Liver (tissue), 9 donors: ENCODE results near the gene KCNN3. TPM values are rescaled to one million over a fixed set of nuclear protein-coding genes. Genes with fewer than 3 reads are reported as not detected.

Experiments
- DNase-seq: peaks from one replicate; pipeline ENCODE4 v3.0.0-alpha.2; 2017; ENCODE audit warnings: low spot score
- H3K27ac ChIP-seq, 2 donors: one replicate each; pipeline ENCODE4 v1.7.0; 2013; ENCODE audit warnings: inconsistent platforms in 2 of 2, low read length in 2 of 2, control low read depth in 1 of 2, low read depth in 1 of 2, mild to moderate bottlenecking in 1 of 2
- H3K27me3 ChIP-seq, 4 donors: one replicate each; pipeline versions ENCODE4 v1.6.1 to v1.7.0; 2013; ENCODE audit warnings: low read length in 3 of 4, inconsistent platforms in 1 of 4, mild to moderate bottlenecking in 1 of 4, moderate library complexity in 1 of 4; ENCODE audit not compliant: control insufficient read depth in 4 of 4, insufficient read depth in 4 of 4
- H3K36me3 ChIP-seq, 4 donors: one replicate each; pipeline versions ENCODE4 v1.6.1 to v1.7.0; 2013; ENCODE audit warnings: low read length in 3 of 4, mild to moderate bottlenecking in 3 of 4, low read depth in 1 of 4, moderate library complexity in 1 of 4; ENCODE audit not compliant: control insufficient read depth in 4 of 4, insufficient read depth in 3 of 4
- H3K4me1 ChIP-seq, 4 donors: one replicate each; pipeline versions ENCODE4 v1.6.1 to v1.7.0; 2013; ENCODE audit warnings: low read length in 3 of 4, mild to moderate bottlenecking in 3 of 4, moderate library complexity in 1 of 4; ENCODE audit not compliant: control insufficient read depth in 4 of 4, insufficient read depth in 4 of 4
- H3K4me3 ChIP-seq, 3 donors: one replicate each; pipeline versions ENCODE4 v1.6.1 to v1.7.0; 2013; ENCODE audit warnings: low read length in 3 of 3, control low read depth in 1 of 3, low read depth in 1 of 3, mild to moderate bottlenecking in 1 of 3
- H3K9ac ChIP-seq, 2 donors: one replicate each; pipeline ENCODE4 v1.7.0; 2013; ENCODE audit warnings: low read length in 2 of 2, mild to moderate bottlenecking in 2 of 2, moderate library complexity in 2 of 2, control low read depth in 1 of 2, low read depth in 1 of 2
- H3K9me3 ChIP-seq, 4 donors: one replicate each; pipeline versions ENCODE4 v1.6.1 to v1.7.0; 2013; ENCODE audit warnings: low read length in 3 of 4; ENCODE audit not compliant: control insufficient read depth in 4 of 4
- EGR1 ChIP-seq, 2 donors: IDR thresholded peaks; 2 replicates each; pipeline ENCODE4 v1.6.1; 2016 to 2018; ENCODE audit warnings: antibody characterized with exemption in 2 of 2, low read depth in 2 of 2
- FOXA1 ChIP-seq: IDR thresholded peaks from 2 replicates; pipeline ENCODE4 v1.6.1; 2016; ENCODE audit warnings: antibody characterized with exemption
- FOXA2 ChIP-seq: IDR thresholded peaks from 2 replicates; pipeline ENCODE4 v1.6.1; 2016; ENCODE audit warnings: antibody characterized with exemption
- GABPA ChIP-seq, 2 donors: IDR thresholded peaks in 1 of 2; conservative IDR thresholded peaks in 1 of 2; 2 replicates each; pipeline ENCODE4 v1.6.1; 2016; ENCODE audit warnings: antibody characterized with exemption in 2 of 2, mild to moderate bottlenecking in 1 of 2, moderate library complexity in 1 of 2
- HNF4A ChIP-seq, 2 donors: conservative IDR thresholded peaks; 2 replicates each; pipeline ENCODE4 v1.6.1; 2016; ENCODE audit warnings: antibody characterized with exemption in 2 of 2, mild to moderate bottlenecking in 2 of 2
- HNF4G ChIP-seq: IDR thresholded peaks from 2 replicates; pipeline ENCODE4 v1.6.1; 2016; ENCODE audit warnings: antibody characterized with exemption
- JUND ChIP-seq, 2 donors: IDR thresholded peaks; 2 replicates each; pipeline ENCODE4 v1.6.1; 2016; ENCODE audit warnings: antibody characterized with exemption in 2 of 2
- NR2F2 ChIP-seq: IDR thresholded peaks from 2 replicates; pipeline ENCODE4 v1.6.1; 2016; ENCODE audit warnings: antibody characterized with exemption
- RAD21 ChIP-seq, 2 donors: IDR thresholded peaks; 2 replicates each; pipeline ENCODE4 v1.6.1; 2016; ENCODE audit warnings: antibody characterized with exemption in 2 of 2, mild to moderate bottlenecking in 2 of 2
- RXRA ChIP-seq, 2 donors: IDR thresholded peaks; 2 replicates each; pipeline ENCODE4 v1.6.1; 2017 to 2018; ENCODE audit warnings: antibody characterized with exemption in 2 of 2, mild to moderate bottlenecking in 1 of 2
- SP1 ChIP-seq: IDR thresholded peaks from 2 replicates; pipeline ENCODE4 v1.6.1; 2018; ENCODE audit warnings: antibody characterized with exemption, mild to moderate bottlenecking
- TAF1 ChIP-seq: conservative IDR thresholded peaks from 2 replicates; pipeline ENCODE4 v1.6.1; 2016; ENCODE audit warnings: antibody characterized with exemption, mild to moderate bottlenecking
- YY1 ChIP-seq: IDR thresholded peaks from 2 replicates; pipeline ENCODE4 v1.6.1; 2016; ENCODE audit warnings: antibody characterized with exemption, mild to moderate bottlenecking
- WGBS: extraction: QIAGEN DNeasy Blood & Tissue Kit; methylation state at CpG from one replicate; pipeline ENCODE4 v1.1.7; 2013; 5-methylcytosine and 5-hydroxymethylcytosine counted together
- polyA plus RNA-seq, 2 donors: library from polyadenylated mRNA; stranded (reverse) in 1 of 2; unstranded in 1 of 2; fragments of 200-250 nt in 1 of 2; fragments of >200 nt in 1 of 2; fragmentation: Nextera tagmentation in 1 of 2; extraction: Ambion mirVana in 1 of 2; gene quantifications; one replicate each; pipeline versions ENCODE4 v1.2.1 to v1.2.3, GENCODE V29; 2013 to 2015
- total RNA-seq, 2 donors: library from RNA; depleted of rRNA; stranded (reverse); fragments of >200 nt; gene quantifications; one replicate each; pipeline ENCODE4 v1.2.3, GENCODE V29; 2014
- TF ChIP-seq, protein P1 (sequence below): IDR thresholded peaks from 2 replicates; pipeline ENCODE4 v1.6.1; 2016; ENCODE audit warnings: antibody characterized with exemption
- TF ChIP-seq, protein P2 (sequence below): IDR thresholded peaks from 2 replicates; pipeline ENCODE4 v1.6.1; 2016; ENCODE audit warnings: antibody characterized with exemption, mild to moderate bottlenecking
- TF ChIP-seq, protein P3 (sequence below): IDR thresholded peaks from 2 replicates; pipeline ENCODE4 v1.6.1; 2016; ENCODE audit warnings: antibody characterized with exemption
- TF ChIP-seq, protein P4 (sequence below): fragments of 150-350 bp; IDR thresholded peaks from 2 replicates; pipeline ENCODE4 v1.5.1; 2017; ENCODE audit warnings: improper control_type of control experiment, low read depth, low read length; ENCODE audit not compliant: missing input control
- donor health status: healthy.
- donor health status: healthy.
- donor health status: healthy.
- donor health status: healthy.
- donor health status: healthy.

The KCNN3 gene
- total RNA-seq (under 1 TPM; 0.14 to 0.17 TPM), polyA plus RNA-seq (under 1 TPM; 0.09 to 0.68 TPM)

DNA sequence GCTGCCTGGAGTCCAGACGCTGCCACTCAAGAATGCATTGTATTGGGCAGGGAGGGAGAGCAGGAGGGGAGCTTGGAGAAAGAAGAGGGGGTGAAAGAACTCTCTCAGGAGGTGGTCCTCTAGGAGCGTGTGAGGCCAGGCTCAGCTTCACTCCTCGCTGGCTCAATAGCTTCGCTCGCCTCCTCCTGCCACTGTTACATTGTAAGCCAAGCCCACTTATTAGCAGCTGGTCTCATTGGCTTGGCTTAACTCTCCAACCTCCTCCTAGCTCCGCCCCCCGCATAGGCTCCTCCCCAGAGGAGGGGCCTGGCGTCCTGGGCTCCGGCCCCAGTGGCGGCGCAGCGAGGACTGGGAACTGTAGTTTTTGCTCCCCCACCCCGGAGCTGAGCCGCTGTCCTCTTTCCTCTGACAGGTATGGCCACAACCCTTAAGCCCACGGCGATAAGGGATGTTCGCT, at the start of gene KCNN3:
TSS of gene KCNN3 (minus strand) at position 167 of the 457 bp plus-strand sequence. CDS start 317 bp downstream, outside the sequence.
- Histone ChIP-seq H3K27ac (no peak within 1 kb of the TSS), H3K27me3 (peaks cover 0 to 5% (median 2%) of the 10 kb centered on the region in 4 donors), H3K4me3 (peak within 1 kb of the TSS in 1 of 3 donors; percentile 15)

DNA sequence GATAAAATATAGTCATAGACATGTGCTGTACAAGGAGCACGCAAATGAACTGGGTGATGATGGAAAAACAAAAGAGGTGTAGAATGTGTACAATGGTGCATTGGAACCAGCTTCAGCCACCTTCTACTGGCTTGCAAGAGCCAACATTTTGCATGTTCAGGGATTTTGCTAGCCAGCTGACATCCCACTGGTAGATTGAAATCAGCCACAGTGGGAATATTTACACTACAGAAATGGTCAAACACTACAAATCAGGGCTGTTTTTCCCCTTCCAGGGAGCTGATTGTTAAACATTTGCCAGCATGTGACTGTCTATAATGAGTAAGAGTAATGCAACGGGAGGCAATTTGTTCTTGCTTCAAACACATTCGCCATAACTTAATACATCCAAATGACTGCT, 43.2 kb upstream of the KCNN3 start:
- H3K9ac ChIP-seq, result no peak overlapping the region
- TF ChIP-seq EGR1 (IDR thresholded peaks at IDR 0.05; ENCODE audit: low read depth in 2 of 2) (no peak), NR2F2 (no peak), FOXA1 (no peak), RAD21 (IDR thresholded peaks at IDR 0.05) (no peak), TAF1 (no peak), HNF4G (no peak), HNF4A (conservative IDR thresholded peaks at IDR 0.05) (no peak)
- TF ChIP-seq, protein P1, sequence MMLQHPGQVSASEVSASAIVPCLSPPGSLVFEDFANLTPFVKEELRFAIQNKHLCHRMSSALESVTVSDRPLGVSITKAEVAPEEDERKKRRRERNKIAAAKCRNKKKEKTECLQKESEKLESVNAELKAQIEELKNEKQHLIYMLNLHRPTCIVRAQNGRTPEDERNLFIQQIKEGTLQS, result no peak
- TF ChIP-seq, protein P2, sequence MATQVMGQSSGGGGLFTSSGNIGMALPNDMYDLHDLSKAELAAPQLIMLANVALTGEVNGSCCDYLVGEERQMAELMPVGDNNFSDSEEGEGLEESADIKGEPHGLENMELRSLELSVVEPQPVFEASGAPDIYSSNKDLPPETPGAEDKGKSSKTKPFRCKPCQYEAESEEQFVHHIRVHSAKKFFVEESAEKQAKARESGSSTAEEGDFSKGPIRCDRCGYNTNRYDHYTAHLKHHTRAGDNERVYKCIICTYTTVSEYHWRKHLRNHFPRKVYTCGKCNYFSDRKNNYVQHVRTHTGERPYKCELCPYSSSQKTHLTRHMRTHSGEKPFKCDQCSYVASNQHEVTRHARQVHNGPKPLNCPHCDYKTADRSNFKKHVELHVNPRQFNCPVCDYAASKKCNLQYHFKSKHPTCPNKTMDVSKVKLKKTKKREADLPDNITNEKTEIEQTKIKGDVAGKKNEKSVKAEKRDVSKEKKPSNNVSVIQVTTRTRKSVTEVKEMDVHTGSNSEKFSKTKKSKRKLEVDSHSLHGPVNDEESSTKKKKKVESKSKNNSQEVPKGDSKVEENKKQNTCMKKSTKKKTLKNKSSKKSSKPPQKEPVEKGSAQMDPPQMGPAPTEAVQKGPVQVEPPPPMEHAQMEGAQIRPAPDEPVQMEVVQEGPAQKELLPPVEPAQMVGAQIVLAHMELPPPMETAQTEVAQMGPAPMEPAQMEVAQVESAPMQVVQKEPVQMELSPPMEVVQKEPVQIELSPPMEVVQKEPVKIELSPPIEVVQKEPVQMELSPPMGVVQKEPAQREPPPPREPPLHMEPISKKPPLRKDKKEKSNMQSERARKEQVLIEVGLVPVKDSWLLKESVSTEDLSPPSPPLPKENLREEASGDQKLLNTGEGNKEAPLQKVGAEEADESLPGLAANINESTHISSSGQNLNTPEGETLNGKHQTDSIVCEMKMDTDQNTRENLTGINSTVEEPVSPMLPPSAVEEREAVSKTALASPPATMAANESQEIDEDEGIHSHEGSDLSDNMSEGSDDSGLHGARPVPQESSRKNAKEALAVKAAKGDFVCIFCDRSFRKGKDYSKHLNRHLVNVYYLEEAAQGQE, result no peak
- TF ChIP-seq, protein P3, sequence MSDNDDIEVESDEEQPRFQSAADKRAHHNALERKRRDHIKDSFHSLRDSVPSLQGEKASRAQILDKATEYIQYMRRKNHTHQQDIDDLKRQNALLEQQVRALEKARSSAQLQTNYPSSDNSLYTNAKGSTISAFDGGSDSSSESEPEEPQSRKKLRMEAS, result no peak
- H3K36me3 ChIP-seq, result no peaks in the 10 kb centered on the region
- H3K4me1 ChIP-seq, result no peaks in the 10 kb centered on the region
- no peaks in the 10 kb centered on the region for H3K27me3 ChIP-seq
- no peaks in the 10 kb centered on the region for H3K9me3 ChIP-seq
- DNase-seq, result no peak
- no peak overlapping the region for H3K27ac ChIP-seq
- 96% methylated on average over 3 of the region's 3 CpGs for WGBS
- H3K4me3 ChIP-seq, result no peak overlapping the region

More for the DNA sequence above, at the start of gene KCNN3:
- WGBS, result 4% methylated on average over 17 of the region's 17 CpGs
- Histone ChIP-seq H3K9ac (no peak within 1 kb of the TSS), H3K9me3 (no peaks in the 10 kb centered on the region), H3K36me3 (no peaks in the 10 kb centered on the region), H3K4me1 (peaks cover 0 to 2% (median 0%) of the 10 kb centered on the region in 4 donors)
- TF ChIP-seq, protein P1, result no peak
- TF ChIP-seq, protein P4, sequence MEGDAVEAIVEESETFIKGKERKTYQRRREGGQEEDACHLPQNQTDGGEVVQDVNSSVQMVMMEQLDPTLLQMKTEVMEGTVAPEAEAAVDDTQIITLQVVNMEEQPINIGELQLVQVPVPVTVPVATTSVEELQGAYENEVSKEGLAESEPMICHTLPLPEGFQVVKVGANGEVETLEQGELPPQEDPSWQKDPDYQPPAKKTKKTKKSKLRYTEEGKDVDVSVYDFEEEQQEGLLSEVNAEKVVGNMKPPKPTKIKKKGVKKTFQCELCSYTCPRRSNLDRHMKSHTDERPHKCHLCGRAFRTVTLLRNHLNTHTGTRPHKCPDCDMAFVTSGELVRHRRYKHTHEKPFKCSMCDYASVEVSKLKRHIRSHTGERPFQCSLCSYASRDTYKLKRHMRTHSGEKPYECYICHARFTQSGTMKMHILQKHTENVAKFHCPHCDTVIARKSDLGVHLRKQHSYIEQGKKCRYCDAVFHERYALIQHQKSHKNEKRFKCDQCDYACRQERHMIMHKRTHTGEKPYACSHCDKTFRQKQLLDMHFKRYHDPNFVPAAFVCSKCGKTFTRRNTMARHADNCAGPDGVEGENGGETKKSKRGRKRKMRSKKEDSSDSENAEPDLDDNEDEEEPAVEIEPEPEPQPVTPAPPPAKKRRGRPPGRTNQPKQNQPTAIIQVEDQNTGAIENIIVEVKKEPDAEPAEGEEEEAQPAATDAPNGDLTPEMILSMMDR, result no peak
- TF ChIP-seq RXRA (IDR thresholded peaks at IDR 0.05) (no peak), FOXA2 (no peak), YY1 (no peak), NR2F2 (no peak), TAF1 (no peak), FOXA1 (no peak), HNF4A (conservative IDR thresholded peaks at IDR 0.05) (no peak), GABPA (IDR thresholded peaks at IDR 0.05 in 1 of 2, conservative IDR thresholded peaks at IDR 0.05 in 1 of 2) (no peak), JUND (IDR thresholded peaks at IDR 0.05) (no peak), HNF4G (no peak), EGR1 (IDR thresholded peaks at IDR 0.05; ENCODE audit: low read depth in 2 of 2) (no peak), SP1 (peak; percentile 61), RAD21 (IDR thresholded peaks at IDR 0.05) (peak in 1 of 2 donors; percentile 59)
- TF ChIP-seq, protein P2, result no peak
- peak; percentile 90 for DNase-seq
